Kidney (tissue), 14 donors: ENCODE measurements around the gene FARS2. TPM values are rescaled to one million over a fixed set of nuclear protein-coding genes. Genes with fewer than 3 reads are reported as not detected.

ENCODE experiments used
- DNase-seq, 5 donors: peaks; one replicate each; pipeline ENCODE4 v3.0.0-alpha.2; 2013 to 2020
- FAIRE-seq: peaks from 2 replicates; lab custom pipeline; 2012; peaks lifted over from hg19 to GRCh38; lab: Jason Lieb, UNC
- H3K27ac ChIP-seq, 2 donors: one replicate each; pipeline ENCODE4 v1.7.0; 2013; ENCODE audit warnings: low read depth in 2 of 2, low read length in 2 of 2, inconsistent platforms in 1 of 2
- H3K27me3 ChIP-seq: one replicate; pipeline ENCODE4 v1.7.1; 2013; ENCODE audit warnings: low read length, inconsistent platforms; ENCODE audit not compliant: control insufficient read depth, insufficient read depth
- H3K36me3 ChIP-seq, 3 donors: one replicate each; pipeline versions ENCODE4 v1.7.0 to v1.7.1; 2013; ENCODE audit warnings: low read length in 3 of 3, control low read depth in 1 of 3, inconsistent platforms in 1 of 3; ENCODE audit not compliant: insufficient read depth in 3 of 3, control insufficient read depth in 2 of 3
- H3K4me1 ChIP-seq, 3 donors: one replicate each; pipeline versions ENCODE4 v1.7.0 to v1.7.1; 2013; ENCODE audit warnings: low read length in 3 of 3, inconsistent platforms in 1 of 3, low read depth in 1 of 3; ENCODE audit not compliant: control insufficient read depth in 2 of 3, insufficient read depth in 2 of 3
- H3K4me3 ChIP-seq, 3 donors: one replicate each; pipeline versions ENCODE4 v1.7.0 to v1.8.1; 2013; ENCODE audit warnings: low read length in 3 of 3, control low read depth in 1 of 3, inconsistent platforms in 1 of 3
- H3K9ac ChIP-seq, 3 donors: one replicate each; pipeline versions ENCODE4 v1.7.0 to v1.7.1; 2013; ENCODE audit warnings: low read length in 3 of 3, control low read depth in 1 of 3, inconsistent platforms in 1 of 3
- H3K9me3 ChIP-seq, 3 donors: one replicate each; pipeline versions ENCODE4 v1.7.0 to v1.7.1; 2013; ENCODE audit warnings: low read length in 3 of 3, control low read depth in 1 of 3, inconsistent platforms in 1 of 3; ENCODE audit not compliant: control insufficient read depth in 2 of 3, insufficient read depth in 1 of 3
- intact Hi-C: fragments of 100-400 bp; cut with DNase I; formaldehyde crosslinking; loops from one replicate; pipeline ENCODE4 v1.11.1; 2022
- polyA plus RNA-seq: library from polyadenylated mRNA; stranded (reverse); fragments of 350-450 nt; fragmentation: Illumina TruSeq; extraction: RNeasy Lipid Tissue Mini Kit (QIAGEN cat#74804); gene quantifications from one replicate; pipeline ENCODE4 v1.2.3, GENCODE V29; 2014; ENCODE audit warnings: low read depth, low replicate concordance; ENCODE audit not compliant: insufficient read depth
- total RNA-seq: library from RNA; stranded (reverse); fragmentation: NEBNext Ultra II Directional; extraction: Animal tissue kit (Norgen Biotek cat#: 25700); gene quantifications from one replicate; pipeline ENCODE4 v1.2.1, GENCODE V29; 2021
- TF ChIP-seq, protein P1 (sequence below): IDR thresholded peaks from 3 replicates; pipeline ENCODE4 v1.5.1; 2012; ENCODE audit warnings: mild to moderate bottlenecking, moderate library complexity, borderline replicate concordance; ENCODE audit not compliant: insufficient read depth; ENCODE audit errors: extremely low read depth
- donor health status: control.
- donor health status: control.
- donor health status: control.
- donor health status: control.
- donor health status: control.
- donor health status: DM: yes; HTN: yes; CAD: no.
- donor health status: Normal renal cell carcinoma (clear cell type).

FARS2 gene
- total and polyA plus RNA-seq, 2 donors from 2014 or later = 22.1 to 24.8 TPM

DNA sequence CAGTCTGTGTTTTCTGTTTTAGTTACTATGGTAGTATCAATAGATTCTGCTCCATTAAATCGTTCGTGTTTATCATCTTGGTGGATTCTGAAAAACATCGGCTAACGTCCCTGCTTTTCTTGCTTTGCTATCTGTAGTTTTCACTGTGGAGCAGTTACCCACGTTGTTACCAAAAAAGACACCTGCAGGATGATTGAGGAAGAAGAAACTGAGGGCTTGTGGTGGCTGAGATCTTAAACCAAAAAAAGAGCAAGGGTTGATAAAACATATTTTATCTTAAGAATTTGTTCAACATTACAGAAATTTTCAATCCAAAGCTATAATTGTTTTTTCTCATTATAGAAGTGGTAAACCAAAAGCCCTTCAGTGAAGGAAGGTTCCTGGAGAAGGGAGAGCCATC, 166.3 kb downstream of the FARS2 start:
- intact Hi-C loops = no loop called here
- no peaks in the 10 kb centered on the region for H3K36me3 ChIP-seq
- TF ChIP-seq, protein P1, sequence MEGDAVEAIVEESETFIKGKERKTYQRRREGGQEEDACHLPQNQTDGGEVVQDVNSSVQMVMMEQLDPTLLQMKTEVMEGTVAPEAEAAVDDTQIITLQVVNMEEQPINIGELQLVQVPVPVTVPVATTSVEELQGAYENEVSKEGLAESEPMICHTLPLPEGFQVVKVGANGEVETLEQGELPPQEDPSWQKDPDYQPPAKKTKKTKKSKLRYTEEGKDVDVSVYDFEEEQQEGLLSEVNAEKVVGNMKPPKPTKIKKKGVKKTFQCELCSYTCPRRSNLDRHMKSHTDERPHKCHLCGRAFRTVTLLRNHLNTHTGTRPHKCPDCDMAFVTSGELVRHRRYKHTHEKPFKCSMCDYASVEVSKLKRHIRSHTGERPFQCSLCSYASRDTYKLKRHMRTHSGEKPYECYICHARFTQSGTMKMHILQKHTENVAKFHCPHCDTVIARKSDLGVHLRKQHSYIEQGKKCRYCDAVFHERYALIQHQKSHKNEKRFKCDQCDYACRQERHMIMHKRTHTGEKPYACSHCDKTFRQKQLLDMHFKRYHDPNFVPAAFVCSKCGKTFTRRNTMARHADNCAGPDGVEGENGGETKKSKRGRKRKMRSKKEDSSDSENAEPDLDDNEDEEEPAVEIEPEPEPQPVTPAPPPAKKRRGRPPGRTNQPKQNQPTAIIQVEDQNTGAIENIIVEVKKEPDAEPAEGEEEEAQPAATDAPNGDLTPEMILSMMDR = no peak
- H3K4me1 ChIP-seq = no peaks in the 10 kb centered on the region
- DNase-seq (no peak), FAIRE-seq (no peak)
- no peaks in the 10 kb centered on the region for H3K27me3 ChIP-seq
- no peak overlapping the region for H3K4me3 ChIP-seq
- no peaks in the 10 kb centered on the region for H3K9me3 ChIP-seq
- no peak overlapping the region for H3K9ac ChIP-seq
- H3K27ac ChIP-seq = no peak overlapping the region

DNA sequence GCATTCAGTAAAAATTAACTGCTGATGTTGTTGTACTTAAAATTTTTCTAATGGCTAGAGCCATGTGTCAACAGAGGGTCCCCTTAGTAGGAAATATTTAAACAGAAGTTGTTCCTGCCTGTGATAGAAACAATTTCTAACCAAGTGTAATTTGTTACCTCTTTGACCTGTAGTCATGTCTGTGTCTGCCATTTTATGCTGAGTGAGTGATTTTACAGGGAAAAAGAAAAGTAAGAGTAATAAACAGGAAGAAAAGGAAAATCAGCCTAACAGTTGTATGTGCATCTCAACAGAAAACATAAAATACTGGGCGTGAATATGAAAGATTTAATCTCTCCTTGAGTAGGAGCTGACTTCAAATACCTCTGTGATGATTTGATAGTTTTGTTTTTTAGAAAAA, 172.0 kb downstream of the FARS2 start:
- Histone ChIP-seq H3K9me3 (no peaks in the 10 kb centered on the region), H3K36me3 (no peaks in the 10 kb centered on the region), H3K27ac (no peak overlapping the region), H3K4me3 (no peak overlapping the region), H3K27me3 (no peaks in the 10 kb centered on the region), H3K4me1 (no peaks in the 10 kb centered on the region), H3K9ac (no peak overlapping the region)
- no peak for FAIRE-seq
- intact Hi-C loops = no loop called here
- TF ChIP-seq, protein P1 = no peak
- no peak for DNase-seq

DNA sequence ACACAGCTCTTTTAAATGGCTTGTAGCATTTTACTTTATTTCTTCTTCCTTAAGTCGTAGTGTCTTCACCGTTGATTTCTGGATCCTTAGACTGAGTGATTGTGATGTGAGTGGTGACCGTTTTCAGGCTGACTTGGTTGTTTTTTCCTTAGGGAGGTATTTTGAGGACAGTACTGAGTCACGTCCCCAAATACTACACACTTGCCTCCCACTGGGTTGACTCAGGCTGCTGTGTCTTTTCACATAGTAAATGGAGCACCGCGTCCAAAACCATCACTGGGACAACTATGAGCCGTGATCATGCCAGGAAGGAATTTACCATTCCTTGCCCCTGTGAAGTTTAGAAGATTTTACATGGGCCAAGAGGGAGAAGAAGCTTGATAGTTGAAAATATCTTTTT, 174.1 kb downstream of the FARS2 start:
- intact Hi-C loops = no loop called here
- TF ChIP-seq, protein P1 = no peak
- no peaks in the 10 kb centered on the region for H3K27me3 ChIP-seq

DNA sequence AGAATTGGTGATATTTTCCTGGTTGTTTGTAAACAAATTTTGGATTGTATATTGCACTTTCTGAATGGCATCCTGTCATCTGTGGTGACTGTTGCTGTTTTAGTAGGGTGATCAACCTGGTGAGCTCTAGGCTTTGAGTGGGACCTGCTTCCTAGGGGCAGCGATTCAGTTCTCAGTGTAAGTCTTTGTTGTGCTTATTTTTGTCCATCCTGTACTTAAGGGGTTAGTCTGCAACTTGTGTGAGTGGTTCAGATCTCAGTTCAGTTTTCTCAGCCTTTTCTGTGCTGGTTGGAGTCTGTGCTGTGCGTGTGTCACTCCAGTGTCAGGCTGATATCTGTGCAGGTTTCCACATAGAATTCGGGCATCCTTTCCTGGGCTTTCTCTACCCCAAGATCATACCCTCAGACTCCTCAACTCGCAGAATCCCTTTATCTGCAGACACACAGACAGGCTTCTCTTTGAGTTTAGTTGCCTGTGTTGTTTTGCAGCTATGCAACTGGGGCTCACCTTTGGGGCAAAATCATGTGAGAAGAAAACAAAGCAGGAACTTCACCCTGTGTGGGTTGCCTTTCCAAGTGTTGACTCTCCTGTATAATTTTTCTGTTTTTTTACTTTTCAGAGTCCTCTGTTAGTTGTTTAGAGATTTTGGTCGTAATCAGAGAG, 177.7 kb downstream of the FARS2 start:
- Histone ChIP-seq H3K27me3 (no peaks in the 10 kb centered on the region), H3K4me3 (no peak overlapping the region), H3K9ac (no peak overlapping the region), H3K9me3 (no peaks in the 10 kb centered on the region), H3K4me1 (no peaks in the 10 kb centered on the region), H3K27ac (no peak overlapping the region), H3K36me3 (no peaks in the 10 kb centered on the region)
- TF ChIP-seq, protein P1 = no peak
- DNase-seq (no peak), FAIRE-seq (no peak)
- intact Hi-C loops = no loop called here

More for the DNA sequence above, 174.1 kb downstream of the FARS2 start:
- Histone ChIP-seq H3K9me3 (no peaks in the 10 kb centered on the region), H3K27ac (no peak overlapping the region), H3K9ac (no peak overlapping the region), H3K36me3 (no peaks in the 10 kb centered on the region), H3K4me3 (no peak overlapping the region), H3K4me1 (no peaks in the 10 kb centered on the region)
- DNase-seq = no peak
- no peak for FAIRE-seq
